VCaP (cell line): ENCODE data around the gene DMRTA1.
"Not testable (repeated sequence)": the region's sequence is repeated elsewhere in the genome, so short reads cannot be mapped to it uniquely, and the experiment has no call there.

Source experiments
- H3K27ac ChIP-seq: fragments of 450-650 bp; 2 replicates; pipeline ENCODE4 v1.5.1; 2017
- TF ChIP-seq, protein P1 (sequence below): fragments of 450-650 bp; conservative IDR thresholded peaks from 2 replicates; pipeline ENCODE4 v1.5.1; 2017; ENCODE audit warnings: mild to moderate bottlenecking, moderate library complexity

DMRTA1 gene

DNA sequence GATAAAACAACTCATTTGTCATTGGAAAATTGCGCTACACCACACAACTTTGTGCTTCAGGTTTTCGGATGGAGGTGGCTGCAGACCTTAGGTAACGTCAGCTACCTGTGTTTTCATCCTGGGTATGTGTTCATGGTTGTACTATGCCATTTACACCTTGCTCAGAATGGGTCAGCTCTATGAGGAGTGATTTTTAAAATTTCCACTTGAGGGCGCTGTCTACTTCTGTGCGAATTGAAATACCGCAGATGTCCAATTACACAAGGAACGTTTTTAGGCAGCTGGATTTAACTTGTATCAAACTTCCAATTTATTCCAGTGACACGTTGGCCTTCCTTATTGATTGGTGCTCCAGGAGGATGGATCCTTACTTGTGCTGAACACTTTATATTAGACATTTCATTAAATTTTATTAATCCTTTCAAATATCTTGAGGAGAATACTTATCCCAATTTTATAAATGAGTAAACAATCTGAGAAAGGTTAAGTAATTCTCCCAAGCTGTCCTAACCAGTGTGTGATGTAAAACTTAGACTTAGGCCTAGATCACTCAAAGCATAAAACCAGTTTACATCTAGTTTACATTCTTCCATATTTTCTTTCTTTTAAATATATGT is 23.4 kb downstream of the DMRTA1 start:
- TF ChIP-seq, protein P1, sequence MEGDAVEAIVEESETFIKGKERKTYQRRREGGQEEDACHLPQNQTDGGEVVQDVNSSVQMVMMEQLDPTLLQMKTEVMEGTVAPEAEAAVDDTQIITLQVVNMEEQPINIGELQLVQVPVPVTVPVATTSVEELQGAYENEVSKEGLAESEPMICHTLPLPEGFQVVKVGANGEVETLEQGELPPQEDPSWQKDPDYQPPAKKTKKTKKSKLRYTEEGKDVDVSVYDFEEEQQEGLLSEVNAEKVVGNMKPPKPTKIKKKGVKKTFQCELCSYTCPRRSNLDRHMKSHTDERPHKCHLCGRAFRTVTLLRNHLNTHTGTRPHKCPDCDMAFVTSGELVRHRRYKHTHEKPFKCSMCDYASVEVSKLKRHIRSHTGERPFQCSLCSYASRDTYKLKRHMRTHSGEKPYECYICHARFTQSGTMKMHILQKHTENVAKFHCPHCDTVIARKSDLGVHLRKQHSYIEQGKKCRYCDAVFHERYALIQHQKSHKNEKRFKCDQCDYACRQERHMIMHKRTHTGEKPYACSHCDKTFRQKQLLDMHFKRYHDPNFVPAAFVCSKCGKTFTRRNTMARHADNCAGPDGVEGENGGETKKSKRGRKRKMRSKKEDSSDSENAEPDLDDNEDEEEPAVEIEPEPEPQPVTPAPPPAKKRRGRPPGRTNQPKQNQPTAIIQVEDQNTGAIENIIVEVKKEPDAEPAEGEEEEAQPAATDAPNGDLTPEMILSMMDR: peak; percentile 96
- H3K27ac ChIP-seq: no peak overlapping the region

DNA sequence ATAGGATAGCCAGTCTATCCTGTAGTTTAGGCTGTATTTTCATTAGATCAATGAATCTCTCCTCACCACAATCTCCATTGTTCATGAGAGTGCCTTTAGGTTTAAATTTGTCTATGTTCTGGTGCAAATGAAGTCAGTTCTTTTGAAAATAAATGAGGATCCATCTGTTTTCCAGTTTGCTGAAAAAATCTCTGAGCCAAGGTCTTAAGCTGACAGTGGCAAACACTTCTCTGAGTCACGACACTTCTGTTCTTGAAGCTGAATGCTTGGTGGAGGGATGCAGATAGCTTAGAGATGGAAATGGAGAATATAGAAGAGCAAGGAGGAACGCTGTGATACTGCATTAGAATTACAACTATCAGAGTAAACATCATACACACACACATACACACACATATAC is 34.9 kb downstream of the DMRTA1 start:
- no peak overlapping the region for H3K27ac ChIP-seq
- TF ChIP-seq, protein P1: no peak

DNA sequence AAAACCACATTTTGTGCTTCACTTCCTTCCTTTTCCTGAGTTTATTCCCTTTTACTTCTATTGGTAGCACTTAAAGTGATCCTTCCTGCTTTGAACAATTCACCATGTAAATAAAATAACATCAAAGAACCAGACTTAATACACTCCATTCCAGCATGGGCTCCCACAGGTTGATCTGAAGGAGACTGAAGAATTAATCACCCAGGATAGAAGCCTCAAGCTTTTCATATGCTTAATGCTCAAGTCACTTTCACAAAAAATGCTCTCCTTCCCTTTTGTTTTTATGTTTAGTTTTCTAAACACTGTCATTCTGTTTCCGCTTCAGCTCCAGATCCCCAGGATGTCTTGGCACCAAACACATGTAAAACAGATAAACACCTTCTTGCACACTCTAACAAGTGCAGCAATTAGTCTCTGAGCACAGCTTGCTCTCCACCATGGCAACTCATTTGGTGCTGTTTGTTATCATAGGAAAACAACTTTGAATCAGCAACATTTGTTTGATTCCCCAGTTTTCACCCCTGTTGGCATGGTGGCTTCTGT is 37.0 kb downstream of the DMRTA1 start:
- TF ChIP-seq, protein P1: no peak
- no peak overlapping the region for H3K27ac ChIP-seq

DNA sequence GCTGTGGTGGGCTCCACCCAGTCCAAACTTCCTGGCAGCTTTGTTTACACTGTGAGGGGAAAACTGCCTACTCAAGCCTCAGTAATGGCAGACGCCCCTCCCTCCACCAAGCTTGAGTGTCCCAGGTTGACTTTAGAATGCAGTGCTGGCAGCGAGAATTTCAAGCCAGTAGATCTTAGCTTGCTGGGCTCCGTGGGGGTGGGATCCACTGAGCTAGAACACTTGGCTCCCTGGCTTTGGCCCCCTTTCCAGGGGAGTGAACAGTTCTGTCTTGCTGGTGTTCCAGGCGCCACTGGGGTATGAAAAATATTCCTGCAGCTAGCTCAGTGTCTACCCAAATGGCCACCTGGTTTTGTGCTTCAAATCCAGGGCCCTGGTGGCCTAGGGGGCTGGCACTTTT is 49.6 kb downstream of the DMRTA1 start:
- H3K27ac ChIP-seq: not testable (repeated sequence)
